ACC112 (cell line): Measurements from ENCODE around the gene IL19.

Experiments
- H2AFZ ChIP-seq: fragments of 200-600 bp; sonication (generic); one replicate; pipeline ENCODE4 v1.6.0; 2017; ENCODE audit warnings: antibody characterized with exemption, low read length; ENCODE audit not compliant: unreplicated experiment
- H3K27ac ChIP-seq: fragments of 200-600 bp; sonication (generic); 2 replicates; pipeline ENCODE4 v1.5.1; 2014; ENCODE audit warnings: low read depth, mild to moderate bottlenecking, antibody characterized with exemption, low read length, moderate library complexity
- H3K27me3 ChIP-seq: fragments of 200-600 bp; sonication (generic); 2 replicates; pipeline ENCODE4 v1.6.1; 2014; ENCODE audit warnings: mild to moderate bottlenecking, antibody characterized with exemption, low read length, moderate library complexity, mixed read lengths; ENCODE audit not compliant: insufficient read depth
- H3K36me3 ChIP-seq: fragments of 200-600 bp; sonication (generic); 2 replicates; pipeline ENCODE4 v1.6.1; 2016; ENCODE audit warnings: mild to moderate bottlenecking, antibody characterized with exemption, low read length, moderate library complexity, mixed read lengths; ENCODE audit not compliant: insufficient read depth
- H3K4me1 ChIP-seq: fragments of 200-600 bp; sonication (generic); one replicate; pipeline ENCODE4 v1.6.1; 2016; ENCODE audit warnings: low read length, mixed read lengths; ENCODE audit not compliant: insufficient read depth, unreplicated experiment, control insufficient read depth
- H3K4me3 ChIP-seq: fragments of 200-600 bp; sonication (generic); 2 replicates; pipeline ENCODE4 v1.5.1; 2014; ENCODE audit warnings: mild to moderate bottlenecking, low read depth, low read length
- H3K79me2 ChIP-seq: fragments of 200-600 bp; sonication (generic); one replicate; pipeline ENCODE4 v1.6.0; 2016; ENCODE audit warnings: low read length; ENCODE audit not compliant: control insufficient read depth, unreplicated experiment, insufficient read depth

Gene IL19, protein sequence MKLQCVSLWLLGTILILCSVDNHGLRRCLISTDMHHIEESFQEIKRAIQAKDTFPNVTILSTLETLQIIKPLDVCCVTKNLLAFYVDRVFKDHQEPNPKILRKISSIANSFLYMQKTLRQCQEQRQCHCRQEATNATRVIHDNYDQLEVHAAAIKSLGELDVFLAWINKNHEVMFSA

DNA sequence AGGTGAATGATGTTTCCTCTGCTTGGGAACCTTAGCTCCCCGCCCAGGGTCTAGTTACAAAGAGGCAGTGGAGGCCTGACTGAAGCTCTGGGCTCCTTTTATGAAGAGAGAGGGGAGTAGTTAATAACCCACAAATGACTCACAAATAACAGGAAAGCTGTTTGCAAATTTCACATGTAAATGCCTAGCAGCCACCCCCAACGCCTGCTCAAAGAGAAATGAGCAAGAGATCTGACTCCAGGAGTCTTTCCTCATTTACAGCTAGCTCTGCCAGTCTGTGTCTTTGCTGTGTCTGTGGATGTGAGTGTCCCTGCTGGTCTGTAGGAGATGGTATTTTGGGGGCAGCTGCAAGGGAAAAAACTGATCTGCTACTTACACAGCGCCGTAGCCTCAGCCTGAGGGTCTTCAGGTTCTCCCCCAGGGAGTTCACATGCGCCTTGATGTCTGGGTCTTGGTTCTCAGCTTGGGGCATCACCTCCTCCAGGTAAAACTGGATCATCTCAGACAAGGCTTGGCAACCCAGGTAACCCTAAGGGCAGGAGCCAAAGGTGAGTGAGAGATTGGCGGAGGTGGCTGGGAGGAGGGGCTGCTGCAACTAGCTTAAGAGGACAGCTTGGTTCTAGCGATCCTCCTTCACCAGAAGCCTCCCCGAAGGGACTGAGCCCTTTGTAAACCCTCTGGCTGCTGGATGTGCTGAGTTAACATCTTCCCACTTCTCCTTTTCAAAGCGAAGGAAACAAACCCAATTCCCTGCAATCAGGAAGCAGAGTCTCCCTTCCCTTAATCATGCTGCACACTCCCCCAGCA, at the start of gene IL19:
Gene IL19 (plus strand): TSS at position 243 of the 807 bp plus-strand sequence. CDS start 65,890 bp downstream, outside the sequence.
- Histone ChIP-seq H3K4me1 (no peaks in the 10 kb centered on the region), H3K36me3 (no peaks in the 10 kb centered on the region), H3K27me3 (peaks cover 56% of the 10 kb centered on the region), H3K4me3 (no peak within 1 kb of the TSS), H2AFZ (no peak within 1 kb of the TSS), H3K79me2 (no peaks in the 10 kb centered on the region), H3K27ac (no peak within 1 kb of the TSS)

DNA sequence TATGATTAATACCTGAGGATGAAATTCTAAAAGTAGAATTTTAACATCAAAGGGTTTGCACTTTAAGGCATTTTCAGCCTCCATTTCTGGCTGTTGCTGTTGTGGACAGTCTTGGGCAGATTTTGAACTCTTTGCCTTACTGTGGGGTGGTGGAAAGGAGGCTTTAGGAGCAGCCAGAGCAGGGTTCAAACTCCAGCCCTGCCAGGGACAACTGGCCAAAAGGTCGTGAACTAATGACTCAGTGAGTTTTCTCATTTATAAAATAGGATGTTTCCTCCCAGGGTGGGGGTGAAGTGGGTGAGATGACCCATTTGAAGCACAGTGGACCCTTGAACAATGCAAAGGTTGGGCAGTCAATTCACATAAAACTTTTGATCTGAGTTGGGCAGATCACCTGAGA, 49.1 kb upstream of the IL19 start:
- no peak overlapping the region for H2AFZ ChIP-seq
- peaks cover 77% of the 10 kb centered on the region for H3K79me2 ChIP-seq
- H3K27me3 ChIP-seq, result no peaks in the 10 kb centered on the region
- no peaks in the 10 kb centered on the region for H3K36me3 ChIP-seq
- no peak overlapping the region for H3K27ac ChIP-seq
- peaks cover 54% of the 10 kb centered on the region for H3K4me1 ChIP-seq
- H3K4me3 ChIP-seq, result no peak overlapping the region

DNA sequence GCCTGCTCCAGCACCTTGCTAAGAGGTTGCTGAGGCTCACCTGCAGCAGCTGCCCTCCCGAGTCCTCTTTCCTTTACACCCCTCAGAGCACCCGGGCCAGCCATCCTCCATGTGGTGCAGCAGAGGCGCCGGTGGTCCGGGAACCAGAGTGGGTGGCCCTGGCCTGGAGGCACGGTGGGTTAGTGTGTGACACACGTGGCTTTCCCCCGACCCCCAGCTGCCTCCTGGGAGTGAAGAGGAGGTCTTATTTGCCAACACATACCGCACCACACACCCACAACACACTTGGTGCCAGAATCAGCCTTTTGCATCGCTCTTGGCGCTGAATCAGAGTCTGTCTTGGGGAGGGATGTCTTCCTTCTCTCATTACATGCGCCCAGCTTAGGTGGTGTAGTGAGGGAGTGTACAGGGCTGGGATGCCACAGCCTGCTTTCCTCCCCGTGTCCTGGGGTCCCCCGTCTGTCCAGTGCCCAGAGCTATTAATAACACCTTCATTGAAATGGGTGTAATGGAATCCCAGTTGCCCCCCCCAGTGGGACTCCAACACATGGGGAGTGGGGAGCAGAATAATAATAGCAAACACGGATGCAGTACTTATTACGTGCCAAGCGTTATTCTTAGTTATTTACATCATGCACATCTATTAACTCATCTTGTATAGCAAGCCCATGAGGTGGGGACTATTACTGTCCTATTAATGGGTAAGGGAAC, 47.7 kb upstream of the IL19 start:
- Histone ChIP-seq H3K4me1 (peaks cover 40% of the 10 kb centered on the region), H2AFZ (no peak overlapping the region), H3K27ac (peak overlapping the region; percentile 86), H3K36me3 (no peaks in the 10 kb centered on the region), H3K79me2 (peaks cover 77% of the 10 kb centered on the region), H3K27me3 (no peaks in the 10 kb centered on the region), H3K4me3 (peak overlapping the region; percentile 16; the same call in 1 of the 2 replicates)

DNA sequence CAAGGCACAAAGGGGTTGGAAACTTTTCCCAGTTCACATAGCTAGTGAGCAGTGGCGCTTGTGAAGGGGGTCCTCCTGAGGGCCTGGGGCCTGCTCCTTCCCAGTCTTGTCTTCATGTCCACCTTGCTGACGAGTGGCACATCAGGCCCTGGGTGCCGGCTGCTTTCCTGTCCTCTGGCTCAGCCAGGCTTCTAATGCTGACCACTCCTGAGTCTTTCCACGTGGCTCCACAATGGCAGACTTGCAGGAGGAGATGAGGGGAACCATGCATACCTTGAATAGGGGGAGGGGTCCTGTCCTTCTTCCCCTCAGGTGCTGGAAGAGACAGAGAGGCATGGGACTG, 47.1 kb upstream of the IL19 start:
- no peaks in the 10 kb centered on the region for H3K36me3 ChIP-seq

DNA sequence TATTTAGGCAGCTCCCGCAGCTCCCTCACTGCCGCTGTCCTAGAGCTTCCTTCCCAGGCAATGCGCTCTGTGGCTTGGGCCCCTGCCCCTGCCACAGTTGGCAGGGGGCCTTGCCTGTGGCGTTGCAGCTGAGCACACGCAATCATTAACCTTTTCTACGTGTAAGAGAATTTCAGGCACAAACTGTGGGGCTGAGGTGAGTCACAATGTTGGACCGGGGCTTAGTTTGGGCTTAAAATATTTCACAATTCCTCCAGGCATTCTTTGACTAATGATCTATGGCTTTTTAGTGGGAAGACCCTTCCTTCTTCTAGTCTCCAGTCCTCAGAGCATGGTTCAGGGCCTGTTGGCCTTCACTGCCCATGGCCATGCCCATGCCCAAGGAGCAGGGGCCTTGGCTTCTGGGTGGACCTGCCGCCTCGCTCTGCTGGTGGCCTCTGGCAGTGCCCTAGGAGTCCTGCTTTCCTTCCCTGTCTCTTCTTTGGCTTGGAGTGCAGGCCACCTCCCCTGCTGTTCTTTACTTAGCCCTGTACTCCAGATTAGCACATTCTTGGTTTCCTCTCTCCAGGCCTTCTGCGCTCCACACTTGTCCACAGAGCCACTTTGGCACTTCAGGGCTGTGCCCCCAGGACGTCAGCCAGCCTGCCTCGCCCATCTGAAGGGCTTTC, 46.6 kb upstream of the IL19 start:
- Histone ChIP-seq H2AFZ (no peak overlapping the region), H3K4me3 (peak overlapping the region; percentile 16), H3K36me3 (no peaks in the 10 kb centered on the region), H3K27me3 (no peaks in the 10 kb centered on the region), H3K27ac (peak overlapping the region; percentile 86), H3K79me2 (peaks cover 78% of the 10 kb centered on the region), H3K4me1 (peaks cover 38% of the 10 kb centered on the region)

More for the DNA sequence above, 47.1 kb upstream of the IL19 start:
- Histone ChIP-seq H3K79me2 (peaks cover 78% of the 10 kb centered on the region), H3K27ac (peak overlapping the region; percentile 86), H2AFZ (no peak overlapping the region), H3K4me1 (peaks cover 38% of the 10 kb centered on the region), H3K4me3 (peak overlapping the region; percentile 16), H3K27me3 (no peaks in the 10 kb centered on the region)

DNA sequence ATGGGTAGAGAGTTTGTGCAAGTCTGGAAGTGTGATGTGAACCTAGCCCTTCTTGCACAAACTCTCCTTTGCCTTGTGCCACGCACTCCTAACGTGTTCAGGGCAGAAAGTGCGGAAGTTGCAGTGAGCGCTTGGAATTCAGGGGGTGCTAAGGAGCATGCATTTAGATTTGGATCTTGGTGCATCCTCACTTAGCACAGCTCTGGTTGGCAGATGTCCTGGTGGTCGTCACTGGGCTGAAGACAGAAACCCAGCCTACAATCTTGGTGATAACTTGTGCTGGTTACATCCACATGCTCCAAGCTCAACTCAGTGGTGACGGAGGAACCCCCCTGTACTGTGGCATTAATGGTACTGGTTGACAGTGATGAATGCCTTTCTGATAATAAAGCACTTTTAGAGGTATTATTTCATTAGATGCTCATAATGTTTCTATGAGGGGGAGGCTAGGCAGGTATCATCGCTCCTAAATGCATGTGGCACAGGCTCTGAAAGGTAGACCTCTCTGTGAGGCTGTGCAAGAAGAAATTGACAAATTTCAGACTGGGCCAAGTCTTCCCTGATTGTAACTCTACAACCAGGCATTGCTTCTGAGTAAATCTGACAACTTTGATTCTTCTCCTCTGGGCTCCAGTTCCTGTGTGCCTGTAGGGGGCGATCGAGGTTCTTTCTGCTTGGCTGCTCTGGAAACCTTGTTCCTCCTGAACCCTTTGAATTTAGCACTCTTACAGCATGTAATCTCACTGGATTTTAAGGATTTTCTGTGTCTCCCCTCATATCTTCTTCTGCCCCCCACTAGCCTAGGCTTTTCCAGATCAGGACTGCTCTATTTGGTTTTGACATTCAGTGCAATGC, 45.2 kb upstream of the IL19 start:
- peaks cover 6% of the 10 kb centered on the region; the same call in 1 of the 2 replicates for H3K36me3 ChIP-seq
- H3K4me1 ChIP-seq, result peaks cover 38% of the 10 kb centered on the region
- no peak overlapping the region for H3K4me3 ChIP-seq
- no peaks in the 10 kb centered on the region for H3K27me3 ChIP-seq
- no peak overlapping the region for H2AFZ ChIP-seq
- H3K79me2 ChIP-seq, result peaks cover 73% of the 10 kb centered on the region
- no peak overlapping the region for H3K27ac ChIP-seq

DNA sequence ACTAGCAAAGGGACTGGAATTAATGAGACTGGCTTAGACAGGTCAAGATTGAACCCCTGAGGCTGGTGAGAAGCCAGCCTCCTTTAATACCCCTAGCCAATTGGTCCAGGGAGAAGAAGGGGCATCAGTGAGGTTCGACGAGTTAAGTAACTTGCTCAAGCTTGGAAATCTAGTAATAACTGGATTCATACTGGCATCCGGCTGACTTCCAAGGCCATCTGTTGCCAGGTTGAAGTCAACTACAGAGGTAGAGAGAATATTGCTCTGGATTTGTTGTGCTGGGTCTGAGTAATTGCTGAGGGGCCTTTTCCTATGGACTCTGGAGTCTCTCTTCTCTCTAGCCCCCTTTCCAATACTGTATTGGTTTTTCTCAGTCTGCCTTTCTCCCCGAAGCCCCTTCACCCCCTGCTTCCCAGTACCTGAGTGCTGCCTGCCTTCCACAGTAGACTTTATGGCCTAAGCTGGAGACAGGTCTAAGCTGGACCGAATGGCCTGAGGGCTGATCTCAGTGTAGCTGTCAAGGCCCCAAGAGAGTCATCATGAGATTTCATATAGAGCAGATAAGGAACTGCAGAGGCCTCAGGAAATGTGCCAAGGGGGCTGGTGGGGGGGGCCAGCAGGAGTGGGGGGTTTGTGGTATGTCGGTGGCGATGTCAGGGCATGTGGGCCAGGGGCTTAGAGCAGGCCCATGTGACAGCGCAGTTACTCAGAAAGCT, 42.4 kb upstream of the IL19 start:
- peaks cover 55% of the 10 kb centered on the region for H3K79me2 ChIP-seq
- no peak overlapping the region for H2AFZ ChIP-seq
- H3K4me1 ChIP-seq, result peaks cover 23% of the 10 kb centered on the region

DNA sequence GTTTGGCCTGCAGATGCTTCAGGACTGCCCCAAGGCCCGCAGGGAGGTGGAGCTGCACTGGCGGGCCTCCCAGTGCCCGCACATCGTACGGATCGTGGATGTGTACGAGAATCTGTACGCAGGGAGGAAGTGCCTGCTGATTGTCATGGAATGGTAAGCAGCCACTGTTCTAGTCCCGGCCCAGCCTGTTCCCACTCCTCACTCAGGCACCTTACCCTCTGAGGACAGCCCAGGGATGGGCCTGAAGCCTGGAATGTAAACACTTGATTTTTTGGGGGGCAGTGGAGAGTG, 41.9 kb upstream of the IL19 start:
- Histone ChIP-seq H3K27me3 (no peaks in the 10 kb centered on the region), H3K36me3 (peaks cover 13% of the 10 kb centered on the region; the same call in 1 of the 2 replicates), H2AFZ (no peak overlapping the region), H3K79me2 (peaks cover 51% of the 10 kb centered on the region), H3K27ac (no peak overlapping the region), H3K4me3 (no peak overlapping the region), H3K4me1 (peaks cover 18% of the 10 kb centered on the region)

More for the DNA sequence above, 42.4 kb upstream of the IL19 start:
- peaks cover 13% of the 10 kb centered on the region; the same call in 1 of the 2 replicates for H3K36me3 ChIP-seq
- no peak overlapping the region for H3K4me3 ChIP-seq
- no peak overlapping the region for H3K27ac ChIP-seq
- H3K27me3 ChIP-seq, result no peaks in the 10 kb centered on the region

DNA sequence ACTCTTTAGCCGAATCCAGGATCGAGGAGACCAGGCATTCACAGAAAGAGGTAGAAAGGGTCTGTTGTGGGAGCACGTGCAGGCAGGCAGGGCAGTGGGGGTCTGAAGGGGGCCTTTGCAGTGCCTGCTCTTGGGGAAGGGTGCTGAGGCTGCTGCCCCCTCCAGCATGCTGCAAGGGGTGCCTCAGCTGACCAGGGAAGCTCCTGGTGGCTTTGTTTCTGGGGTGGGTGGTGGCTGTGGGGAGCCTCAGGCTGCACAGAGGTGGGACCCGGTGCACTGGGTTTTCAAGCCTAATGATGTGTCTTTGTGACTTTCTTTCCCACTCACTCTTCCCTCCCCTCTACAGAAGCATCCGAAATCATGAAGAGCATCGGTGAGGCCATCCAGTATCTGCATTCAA, 41.5 kb upstream of the IL19 start:
- Histone ChIP-seq H3K79me2 (peaks cover 51% of the 10 kb centered on the region), H3K36me3 (peaks cover 13% of the 10 kb centered on the region; the same call in 1 of the 2 replicates), H3K27ac (no peak overlapping the region), H3K27me3 (no peaks in the 10 kb centered on the region), H3K4me1 (peaks cover 14% of the 10 kb centered on the region), H3K4me3 (no peak overlapping the region), H2AFZ (no peak overlapping the region)
